ENCODE data around the gene HMBS.

HMBS gene

GRCh38 chr11:119101759-119102423 lies 17.2 kb downstream of the HMBS start, which contains the start of gene DPAGT1 (continued):
- TF ChIP-seq PRDM10 (tag by site-specific recombination; IDR thresholded peaks at IDR 0.05) (peak; percentile 67; the same call in 1 of the 2 replicates), ZNF341 (tag by site-specific recombination; IDR thresholded peaks at IDR 0.05; ENCODE audit: low read depth) (peak; percentile 71), ZNF580 (tag by site-specific recombination; IDR thresholded peaks at IDR 0.05) (peak; percentile 94), HOXD13 (CRISPR knock-in tag; IDR thresholded peaks at IDR 0.05; ENCODE audit: borderline replicate concordance) (0 out of 2 replicates have a peak, but pooled peaks have one; percentile 23), YY2 (tag by site-specific recombination; IDR thresholded peaks at IDR 0.05) (peak; percentile 90), ZFP37 (tag by site-specific recombination; IDR thresholded peaks at IDR 0.05) (0 out of 2 replicates have a peak, but pooled peaks have one; percentile 23), ZXDB (tag by site-specific recombination; IDR thresholded peaks at IDR 0.05) (peak; percentile 86), KLF10 (tag by site-specific recombination; IDR thresholded peaks at IDR 0.05) (peak; percentile 69), SP7 (tag by site-specific recombination; IDR thresholded peaks at IDR 0.05) (peak; percentile 63; the same call in 1 of the 2 replicates), SP2 (tag by site-specific recombination; IDR thresholded peaks at IDR 0.05) (peak; percentile 81), ZNF639 (tag by site-specific recombination; IDR thresholded peaks at IDR 0.05) (peak; percentile 92), ZNF157 (tag by site-specific recombination; IDR thresholded peaks at IDR 0.05) (no peak), ZNF473 (tag by site-specific recombination; IDR thresholded peaks at IDR 0.05) (no peak), IKZF3 (tag by site-specific recombination; IDR thresholded peaks at IDR 0.05) (peak; percentile 92), SCRT2 (tag by site-specific recombination; IDR thresholded peaks at IDR 0.05) (peak; percentile 99), EGR2 (tag by site-specific recombination; IDR thresholded peaks at IDR 0.05; ENCODE audit: low read depth) (peak; percentile 59; the same call in 1 of the 2 replicates), WT1 (tag by site-specific recombination; IDR thresholded peaks at IDR 0.05) (0 out of 2 replicates have a peak, but pooled peaks have one; percentile 25), BCL11A (tag by site-specific recombination; IDR thresholded peaks at IDR 0.05; ENCODE audit: low read depth) (0 out of 2 replicates have a peak, but pooled peaks have one; percentile 36), ZNF10 (tag by site-specific recombination; IDR thresholded peaks at IDR 0.05) (no peak), KLF8 (tag by site-specific recombination; IDR thresholded peaks at IDR 0.05) (peak; percentile 52), ZBTB10 (tag by site-specific recombination; IDR thresholded peaks at IDR 0.05) (0 out of 2 replicates have a peak, but pooled peaks have one; percentile 40), ZBTB48 (tag by site-specific recombination; IDR thresholded peaks at IDR 0.05) (no peak), ZBTB8A (tag by site-specific recombination; IDR thresholded peaks at IDR 0.05) (peak; percentile 10; the same call in 1 of the 2 replicates), SP3 (tag by site-specific recombination; IDR thresholded peaks at IDR 0.05) (peak; percentile 74), HOXC10 (CRISPR knock-in tag; IDR thresholded peaks at IDR 0.05) (no peak), ZNF311 (tag by site-specific recombination; IDR thresholded peaks at IDR 0.05; ENCODE audit: borderline replicate concordance) (no peak), ZNF76 (tag by site-specific recombination; IDR thresholded peaks at IDR 0.05; ENCODE audit: borderline replicate concordance, low read depth) (peak; percentile 84), ZNF600 (tag by site-specific recombination; IDR thresholded peaks at IDR 0.05) (peak; percentile 76), ZBTB20 (tag by site-specific recombination; IDR thresholded peaks at IDR 0.05) (peak; percentile 51; the same call in 1 of the 2 replicates), ZNF16 (tag by site-specific recombination; IDR thresholded peaks at IDR 0.05; ENCODE audit: low read depth) (no peak), ZNF660 (tag by site-specific recombination; IDR thresholded peaks at IDR 0.05) (peak; percentile 49), ZNF335 (tag by site-specific recombination; conservative IDR thresholded peaks at IDR 0.05) (peak; percentile 89; the same call in 1 of the 2 replicates), OVOL3 (tag by site-specific recombination; IDR thresholded peaks at IDR 0.05) (peak; percentile 19; the same call in 1 of the 2 replicates), ZNF560 (tag by site-specific recombination; IDR thresholded peaks at IDR 0.05; ENCODE audit: borderline replicate concordance) (no peak)

Data from HEK293 (cell line).